NCI-H1436 treated with DMSO at 0.1 percent for 48 hours (cell line): Measurements from ENCODE around the gene CDH4.

Experiments used
- DNase-seq: peaks from one replicate; lab custom pipeline; 2025; lab: John Stamatoyannopoulos, UW

The CDH4 gene

DNA sequence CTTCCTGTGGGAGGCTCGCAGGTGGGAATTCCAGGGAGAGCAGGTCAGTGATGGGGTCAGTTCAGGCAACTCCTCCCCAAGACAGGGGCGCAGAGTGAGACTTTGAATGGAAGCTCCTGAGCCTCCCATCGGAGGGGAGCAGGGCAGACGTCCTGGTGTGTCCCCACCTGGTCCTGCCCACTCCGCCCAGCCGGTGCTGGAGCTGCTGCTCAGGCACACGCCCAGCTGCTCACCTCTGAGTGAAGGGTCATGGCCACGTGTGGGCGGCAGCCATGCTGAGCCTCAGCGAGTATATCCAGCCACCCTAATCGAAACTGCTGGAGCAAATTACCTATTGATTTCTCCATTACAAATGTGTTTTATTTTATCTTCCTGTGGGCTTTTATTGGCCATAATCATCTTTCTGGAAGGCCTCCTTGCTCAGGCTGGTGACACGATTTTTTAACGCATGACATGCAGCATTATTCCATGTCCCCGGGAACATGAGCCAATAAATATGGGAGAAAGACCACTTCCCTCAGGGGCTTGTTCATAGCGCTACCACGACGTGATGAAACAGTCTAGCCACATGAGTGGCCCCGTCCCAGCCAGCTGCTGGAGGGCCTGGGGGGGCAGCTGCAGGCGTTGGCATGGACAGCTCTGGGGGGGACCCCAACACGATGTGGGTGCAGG lies 665.5 kb downstream of the CDH4 start:
- no peak for DNase-seq

DNA sequence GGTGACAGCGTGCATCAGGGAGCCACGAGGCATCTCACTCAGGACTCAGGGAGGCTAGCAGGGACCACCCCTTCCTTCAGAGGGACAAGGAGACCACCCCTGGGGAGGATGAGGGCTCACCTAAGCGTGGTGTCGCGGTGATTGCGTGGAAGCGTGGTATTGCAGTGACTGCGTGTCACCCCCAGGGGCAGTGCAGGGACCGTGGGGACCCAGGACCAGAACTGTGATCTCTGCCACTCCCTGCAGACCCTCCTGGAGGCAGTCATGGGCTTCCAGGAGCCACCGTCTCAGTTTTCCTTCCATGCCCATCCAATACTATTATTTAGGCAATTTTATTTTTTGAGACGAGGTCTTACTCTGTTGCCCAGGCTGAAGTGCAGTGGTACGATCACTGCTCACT lies 666.5 kb downstream of the CDH4 start:
- DNase-seq, result no peak

DNA sequence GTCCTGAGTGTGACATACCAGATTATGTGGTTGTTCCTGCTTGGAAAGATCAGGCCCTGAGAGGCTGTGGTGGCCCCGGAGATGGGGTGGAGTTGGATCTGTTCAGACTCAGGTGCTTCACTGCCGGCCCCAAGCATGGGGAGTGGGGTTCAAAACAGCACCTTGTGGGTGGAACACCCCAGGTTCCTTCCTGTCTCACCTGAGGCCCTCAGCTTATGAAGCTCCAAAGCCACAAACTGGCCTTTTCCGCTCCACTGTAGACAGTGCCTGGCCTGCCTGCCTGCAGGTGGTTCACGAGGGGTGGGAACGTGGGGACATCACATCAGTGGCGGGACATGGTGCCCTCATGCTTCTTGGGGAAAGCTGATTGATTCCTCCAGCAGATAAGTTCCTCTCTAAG lies 667.2 kb downstream of the CDH4 start:
- no peak for DNase-seq

DNA sequence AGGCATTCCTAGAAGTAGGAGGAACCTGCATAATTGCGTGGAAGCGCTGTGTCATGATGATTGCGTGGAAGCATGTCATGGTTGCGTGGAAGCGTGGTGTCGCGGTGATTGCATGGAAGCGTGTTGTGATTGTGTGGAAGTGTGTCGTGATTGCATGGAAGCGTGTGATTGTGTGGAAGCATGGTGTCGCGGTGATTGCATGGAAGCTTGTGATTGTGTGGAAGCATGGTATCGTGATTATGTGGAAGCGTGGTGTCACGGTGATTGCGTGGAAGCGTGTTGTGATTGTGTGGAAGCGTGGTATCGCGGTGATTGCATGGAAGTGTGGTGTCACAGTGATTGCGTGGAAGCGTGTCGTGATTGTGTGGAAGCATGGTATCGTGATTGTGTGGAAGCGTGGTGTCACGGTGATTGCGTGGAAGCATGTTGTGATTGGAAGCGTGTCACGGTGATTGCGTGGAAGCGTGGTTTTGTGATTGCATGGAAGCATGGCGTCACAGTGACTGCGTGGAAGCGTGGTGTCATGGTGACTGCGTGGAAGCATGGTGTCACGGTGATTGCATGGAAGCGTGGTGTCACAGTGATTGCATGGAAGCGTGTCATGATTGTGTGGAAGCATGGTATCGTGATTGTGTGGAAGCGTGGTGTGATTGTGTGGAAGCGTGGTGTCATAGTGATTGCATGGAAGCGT lies 667.8 kb downstream of the CDH4 start:
- no peak for DNase-seq

DNA sequence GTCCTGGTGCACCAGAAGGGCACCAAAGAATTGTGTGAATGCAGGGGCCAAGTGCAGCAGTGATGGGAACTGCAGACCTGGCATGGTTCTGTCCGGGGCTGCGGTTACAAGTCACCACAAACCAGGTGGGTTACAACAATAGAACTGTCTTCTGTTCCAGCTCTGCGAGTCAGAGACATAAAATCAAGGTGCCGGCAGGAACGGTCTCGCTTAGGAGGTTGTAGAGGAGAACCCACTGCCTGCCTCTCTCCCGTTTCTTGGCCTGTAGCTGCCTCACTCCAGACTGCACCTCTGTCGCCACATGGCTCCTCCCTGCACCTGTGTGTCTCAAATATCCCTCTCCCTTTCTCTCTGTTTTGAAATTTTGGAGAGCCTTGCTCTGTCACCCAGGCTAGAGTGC lies 670.4 kb downstream of the CDH4 start:
- no peak for DNase-seq

DNA sequence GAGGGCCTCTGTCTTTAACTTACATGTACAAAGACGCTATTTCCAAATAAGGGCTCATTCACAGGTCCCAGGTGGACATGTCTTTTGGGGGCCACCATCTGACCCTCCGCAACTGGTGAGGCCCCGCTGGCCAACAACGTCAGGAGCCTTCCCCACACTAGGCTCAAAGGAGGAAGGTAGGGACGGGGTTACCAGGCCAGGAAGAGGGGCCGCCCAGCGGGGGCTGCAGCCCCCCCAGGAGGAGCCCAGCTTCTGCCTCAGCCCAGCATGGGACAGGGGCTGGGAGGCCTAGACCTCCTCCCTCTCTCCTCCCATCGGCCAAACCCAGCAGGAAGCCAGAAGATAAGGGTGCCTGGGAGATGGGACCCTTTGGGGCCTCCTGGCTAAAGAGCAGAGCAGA lies 670.9 kb downstream of the CDH4 start:
- no peak for DNase-seq

DNA sequence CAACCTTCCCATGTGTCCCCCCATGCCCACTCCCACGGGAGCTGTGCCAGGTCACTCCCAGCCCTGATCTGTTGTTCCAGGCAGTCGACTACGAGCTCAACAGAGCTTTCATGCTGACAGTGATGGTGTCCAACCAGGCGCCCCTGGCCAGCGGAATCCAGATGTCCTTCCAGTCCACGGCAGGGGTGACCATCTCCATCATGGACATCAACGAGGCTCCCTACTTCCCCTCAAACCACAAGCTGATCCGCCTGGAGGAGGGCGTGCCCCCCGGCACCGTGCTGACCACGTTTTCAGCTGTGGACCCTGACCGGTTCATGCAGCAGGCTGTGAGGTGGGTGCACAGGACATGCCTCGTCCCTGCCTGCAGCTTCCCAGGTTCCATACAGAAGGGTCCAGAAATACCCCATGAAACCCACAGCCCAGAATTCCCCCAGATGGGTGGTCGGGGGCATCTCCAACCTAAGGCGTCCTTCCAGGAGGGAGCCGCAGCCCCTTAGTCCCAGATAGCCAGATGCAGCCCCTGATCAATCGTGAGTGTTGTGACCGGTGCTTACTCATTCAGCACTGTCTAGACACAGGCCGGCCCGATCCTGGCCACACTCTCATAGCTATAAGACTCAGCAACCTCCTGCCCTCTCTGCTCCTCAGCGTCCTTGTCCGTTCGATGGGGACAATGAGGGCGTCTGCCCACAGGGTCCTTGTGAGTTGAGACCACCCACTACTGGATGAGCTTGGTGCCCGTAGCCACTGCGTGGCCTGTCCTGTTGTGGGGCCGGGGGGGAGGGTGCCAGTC lies 671.5 kb downstream of the CDH4 start:
- DNase-seq, result no peak

DNA sequence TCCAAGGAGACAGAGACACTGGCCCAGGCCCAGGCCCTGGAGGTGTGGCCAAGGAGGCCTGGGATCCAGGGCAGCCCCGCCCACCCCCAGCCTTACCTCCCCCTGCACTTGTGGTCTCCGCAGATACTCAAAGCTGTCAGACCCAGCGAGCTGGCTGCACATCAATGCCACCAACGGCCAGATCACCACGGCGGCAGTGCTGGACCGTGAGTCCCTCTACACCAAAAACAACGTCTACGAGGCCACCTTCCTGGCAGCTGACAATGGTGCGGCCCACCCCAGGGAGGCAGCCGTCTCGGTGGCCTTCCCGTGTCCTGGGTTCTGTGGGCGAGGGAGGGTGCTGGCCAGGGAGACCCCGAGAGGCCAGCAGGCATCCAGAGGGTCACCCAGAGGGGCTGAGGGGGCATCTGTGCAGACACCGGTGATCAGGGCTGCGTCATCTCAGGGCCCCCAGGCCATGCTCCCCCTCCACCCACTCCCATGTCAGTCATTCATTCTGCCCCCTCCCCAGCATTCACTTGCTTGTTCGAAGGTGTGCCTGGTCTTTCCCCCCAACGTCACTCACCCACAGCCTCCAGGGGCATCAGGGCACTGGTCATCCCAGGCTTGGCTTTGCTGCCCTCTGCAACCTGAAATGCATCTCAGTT lies 672.3 kb downstream of the CDH4 start:
- no peak for DNase-seq

DNA sequence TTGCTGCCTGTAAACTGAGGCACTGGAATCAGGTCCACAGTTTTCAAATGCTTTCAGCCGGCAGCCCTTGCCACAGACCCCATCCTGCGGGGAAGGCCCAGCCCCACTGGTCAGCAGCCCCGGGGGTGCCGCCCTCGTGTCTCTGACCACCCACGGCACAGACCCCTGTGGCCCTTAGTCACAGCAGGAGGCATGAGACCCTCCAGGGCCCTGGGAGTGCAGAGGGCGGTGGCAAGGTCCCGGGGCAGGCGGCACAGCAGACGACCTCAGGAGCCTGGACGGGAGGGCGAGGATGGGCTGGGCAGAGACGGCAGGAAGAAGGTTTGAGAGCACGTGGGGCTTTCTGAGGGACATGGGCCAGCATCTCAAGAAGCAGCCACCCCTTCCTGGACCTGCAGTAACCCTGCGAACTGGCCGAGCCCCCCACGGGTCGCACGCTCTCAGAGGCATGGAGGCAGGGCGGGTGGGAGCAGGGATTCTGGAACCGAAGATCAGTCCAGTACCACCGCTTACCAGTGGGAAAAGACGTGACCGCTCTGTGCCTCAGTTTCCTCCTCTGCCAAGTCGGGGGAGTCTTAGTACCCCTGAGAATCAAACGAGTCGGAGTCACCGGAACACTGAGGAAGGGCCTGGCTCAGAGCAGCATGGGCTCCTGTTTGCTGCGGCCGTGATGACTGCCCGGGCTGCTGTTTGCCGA lies 672.9 kb downstream of the CDH4 start:
- no peak for DNase-seq

DNA sequence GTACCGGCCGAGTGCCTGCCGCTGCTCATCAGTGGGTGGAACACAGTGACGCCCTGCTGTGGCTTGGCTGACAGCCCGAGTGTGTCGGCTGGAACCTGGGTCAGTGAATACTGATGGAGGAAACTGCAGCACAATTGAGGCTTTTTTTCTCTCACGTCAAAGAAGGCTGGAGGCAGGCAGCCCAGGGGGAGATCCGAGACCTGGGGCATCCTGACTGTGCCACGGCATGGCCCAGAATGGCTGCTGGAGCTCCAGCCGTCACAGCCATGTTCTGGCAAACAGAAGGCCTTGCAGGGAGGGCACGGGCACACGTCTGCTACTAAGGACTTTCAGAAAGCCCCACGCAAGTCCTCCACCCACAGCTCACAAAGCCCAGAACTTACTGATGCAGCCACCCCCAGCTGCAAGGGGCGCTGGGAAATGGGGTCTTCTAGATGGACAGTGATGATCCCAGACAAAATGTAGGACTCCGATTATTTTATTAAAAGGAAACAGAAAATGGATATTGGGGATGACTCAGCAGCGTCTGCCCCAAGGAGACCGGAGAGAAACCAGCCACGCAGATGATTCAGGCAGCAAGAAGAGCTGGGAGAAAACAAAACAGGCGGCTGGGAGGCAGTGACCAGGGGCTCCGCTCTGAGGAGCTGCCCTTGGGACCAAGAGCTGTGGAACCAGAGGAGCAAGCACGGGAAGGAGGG lies 673.6 kb downstream of the CDH4 start:
- no peak for DNase-seq

DNA sequence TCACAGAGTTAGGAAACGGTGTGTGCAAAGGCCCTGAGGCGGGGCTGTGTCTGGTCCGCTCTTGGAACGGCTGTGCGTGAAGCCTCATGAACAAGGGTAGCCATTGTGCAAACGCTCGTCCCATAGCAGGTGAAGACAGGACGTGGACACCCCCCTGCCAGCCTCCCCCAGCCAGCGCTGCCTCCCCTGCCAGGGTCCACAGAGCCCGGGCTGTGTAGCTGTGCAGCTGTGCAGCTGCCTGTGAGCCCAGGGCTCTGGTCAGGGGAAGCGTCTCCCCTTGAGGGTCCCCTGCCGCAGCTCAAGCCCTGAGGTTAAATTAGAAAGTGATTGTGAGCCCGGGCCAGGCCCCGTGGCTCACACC lies 674.2 kb downstream of the CDH4 start:
- no peak for DNase-seq

DNA sequence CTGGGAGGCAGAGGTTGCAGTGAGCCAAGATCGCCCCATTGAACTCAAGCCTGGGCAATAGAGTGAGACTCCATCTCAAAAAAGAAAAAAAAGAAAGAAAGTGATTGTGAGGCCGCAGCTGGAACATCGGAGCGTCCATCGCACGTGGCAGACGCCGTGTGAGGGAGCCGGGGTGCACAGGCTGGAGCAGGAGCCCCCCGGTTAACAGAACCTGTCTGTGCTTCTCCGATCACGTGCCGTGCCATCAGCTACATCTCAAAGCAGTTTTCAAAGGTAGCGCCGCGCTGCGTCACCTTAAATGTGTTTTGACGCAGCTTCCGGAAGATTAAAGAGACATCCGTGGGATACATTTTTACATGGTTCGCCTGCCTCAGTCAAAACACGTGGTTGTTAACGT lies 674.7 kb downstream of the CDH4 start:
- no peak for DNase-seq

DNA sequence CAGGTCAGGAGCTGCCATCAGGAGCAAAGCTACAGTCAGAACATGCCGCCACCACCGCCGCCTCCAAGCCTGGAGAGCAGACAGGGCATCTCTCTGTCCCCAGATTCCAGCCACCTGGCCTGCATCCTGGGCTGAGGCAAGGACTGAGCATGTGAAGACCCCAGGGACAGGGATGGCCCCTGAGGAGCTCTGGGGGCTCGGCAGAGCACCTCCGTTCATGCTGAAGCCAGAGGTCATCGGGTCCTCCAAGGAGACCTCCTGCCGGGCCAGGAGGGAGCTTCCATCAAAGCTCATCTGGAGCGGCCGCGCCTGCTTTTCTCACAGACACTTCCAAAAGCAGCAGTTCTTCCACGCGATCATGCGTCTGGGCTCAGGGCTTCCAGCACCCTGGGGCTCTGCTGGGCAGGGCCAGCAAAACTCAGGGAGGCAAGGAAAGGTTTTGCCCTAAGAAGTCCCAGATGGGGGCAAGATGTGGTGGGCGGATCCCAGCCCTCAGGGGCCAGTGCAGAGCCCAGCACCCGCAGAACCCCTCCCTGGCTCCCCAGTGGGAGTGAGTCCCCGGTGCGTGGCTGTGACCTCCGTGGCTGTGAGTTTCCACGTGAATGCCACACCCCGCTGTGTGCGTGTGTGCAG lies 675.2 kb downstream of the CDH4 start:
- no peak for DNase-seq

DNA sequence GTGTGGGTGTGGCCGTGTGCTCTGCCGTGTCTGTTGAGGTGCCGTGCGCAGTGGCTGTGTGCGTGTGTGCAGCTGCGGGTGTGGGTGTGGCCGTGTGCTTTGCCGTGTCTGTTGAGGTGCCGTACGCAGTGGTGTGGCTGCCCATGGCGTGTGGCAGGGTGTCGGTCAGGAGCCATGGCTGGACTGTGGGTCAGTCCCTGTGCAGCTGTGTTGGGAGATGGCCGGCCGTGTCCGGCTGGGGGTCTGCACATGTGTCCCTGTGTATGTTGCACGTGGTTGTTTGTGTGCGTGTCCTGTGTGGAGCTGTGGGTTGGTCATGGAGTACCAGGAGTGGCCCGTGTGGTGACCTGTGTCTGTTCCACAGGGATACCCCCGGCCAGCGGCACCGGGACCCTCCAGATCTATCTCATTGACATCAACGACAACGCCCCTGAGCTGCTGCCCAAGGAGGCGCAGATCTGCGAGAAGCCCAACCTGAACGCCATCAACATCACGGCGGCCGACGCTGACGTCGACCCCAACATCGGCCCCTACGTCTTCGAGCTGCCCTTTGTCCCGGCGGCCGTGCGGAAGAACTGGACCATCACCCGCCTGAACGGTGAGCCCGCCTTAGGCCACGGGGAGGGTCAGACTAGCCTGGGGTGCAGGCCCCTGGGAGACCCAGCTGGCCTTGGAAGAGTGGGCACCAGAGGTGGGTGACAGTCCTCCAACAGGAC lies 675.9 kb downstream of the CDH4 start:
- DNase-seq, result no peak

DNA sequence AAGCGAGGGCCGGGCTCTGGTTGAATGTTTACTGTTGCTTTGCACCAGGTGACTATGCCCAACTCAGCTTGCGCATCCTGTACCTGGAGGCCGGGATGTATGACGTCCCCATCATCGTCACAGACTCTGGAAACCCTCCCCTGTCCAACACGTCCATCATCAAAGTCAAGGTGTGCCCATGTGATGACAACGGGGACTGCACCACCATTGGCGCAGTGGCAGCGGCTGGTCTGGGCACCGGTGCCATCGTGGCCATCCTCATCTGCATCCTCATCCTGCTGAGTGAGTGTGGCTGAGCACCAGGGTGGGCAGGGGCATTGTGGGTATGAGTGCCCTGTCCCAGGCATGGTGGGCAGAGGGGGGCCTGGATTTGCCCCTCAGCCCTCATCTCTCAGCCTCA lies 677.5 kb downstream of the CDH4 start:
- DNase-seq, result no peak

DNA sequence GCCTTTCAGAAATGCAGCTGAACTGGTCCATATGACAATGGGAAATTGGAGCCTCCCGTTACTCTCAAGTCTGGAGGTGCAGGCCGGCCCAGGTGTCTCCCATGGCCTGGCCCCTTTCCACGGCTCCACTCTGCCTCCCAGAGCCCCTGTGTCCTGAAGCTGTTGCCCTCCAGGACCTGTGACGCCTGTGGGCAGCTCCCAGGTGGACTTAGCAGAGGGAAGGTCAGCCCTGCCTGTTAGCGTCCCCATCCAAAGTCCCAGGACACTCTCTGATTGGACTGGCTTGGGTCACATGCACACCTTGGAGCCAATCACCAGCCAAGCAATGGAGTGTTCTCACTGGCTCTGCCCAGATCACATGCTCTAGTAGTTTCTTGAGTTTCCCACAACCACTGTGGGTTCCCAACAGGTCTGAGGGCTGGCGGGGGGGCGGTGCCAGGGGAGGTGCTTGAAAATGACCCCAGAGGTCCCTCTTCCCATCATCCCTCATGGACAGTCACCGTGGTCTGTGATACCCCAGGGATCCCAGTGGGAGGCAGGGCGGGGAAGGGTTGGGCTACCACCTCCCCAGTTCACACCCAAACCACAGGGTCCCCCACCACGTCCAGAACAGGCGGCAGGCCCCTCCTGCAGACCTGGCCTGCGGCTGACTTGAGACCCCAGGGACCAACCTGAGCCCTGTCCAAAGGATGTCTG lies 678.1 kb downstream of the CDH4 start:
- no peak for DNase-seq

DNA sequence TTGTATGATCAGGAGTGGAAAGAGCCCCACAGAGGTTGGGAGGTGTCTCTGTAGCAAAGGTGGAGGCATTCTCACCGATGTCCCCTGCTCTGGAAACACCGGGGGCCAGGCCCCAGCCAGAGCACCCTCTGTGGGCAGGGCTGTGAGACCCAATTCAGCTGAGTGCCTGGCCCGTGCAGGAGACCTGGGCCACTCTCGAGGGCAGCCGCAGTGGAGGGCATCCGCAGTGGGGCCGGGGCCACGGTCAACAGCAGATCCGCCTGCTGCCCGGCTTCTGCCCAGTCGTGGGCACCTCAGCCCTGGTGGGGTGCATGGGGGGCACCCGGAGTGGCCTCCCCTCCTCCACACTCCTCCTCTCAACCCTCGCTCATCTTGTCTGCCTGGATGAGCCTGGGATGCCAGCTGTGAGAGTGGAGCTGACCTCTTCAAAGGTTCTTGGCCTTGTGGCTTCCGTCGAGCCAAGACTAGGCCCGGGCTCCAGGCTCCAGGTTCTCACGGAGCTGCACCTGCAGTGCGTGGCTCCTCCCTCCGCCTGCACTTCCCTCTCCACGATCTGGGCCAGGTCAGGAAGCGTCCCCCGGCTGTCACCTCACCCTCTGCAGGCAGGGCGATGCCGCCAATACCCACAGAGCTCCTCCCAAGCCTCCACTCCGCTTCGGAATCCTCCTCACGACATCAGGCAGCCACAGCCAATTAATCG lies 678.9 kb downstream of the CDH4 start:
- no peak for DNase-seq

DNA sequence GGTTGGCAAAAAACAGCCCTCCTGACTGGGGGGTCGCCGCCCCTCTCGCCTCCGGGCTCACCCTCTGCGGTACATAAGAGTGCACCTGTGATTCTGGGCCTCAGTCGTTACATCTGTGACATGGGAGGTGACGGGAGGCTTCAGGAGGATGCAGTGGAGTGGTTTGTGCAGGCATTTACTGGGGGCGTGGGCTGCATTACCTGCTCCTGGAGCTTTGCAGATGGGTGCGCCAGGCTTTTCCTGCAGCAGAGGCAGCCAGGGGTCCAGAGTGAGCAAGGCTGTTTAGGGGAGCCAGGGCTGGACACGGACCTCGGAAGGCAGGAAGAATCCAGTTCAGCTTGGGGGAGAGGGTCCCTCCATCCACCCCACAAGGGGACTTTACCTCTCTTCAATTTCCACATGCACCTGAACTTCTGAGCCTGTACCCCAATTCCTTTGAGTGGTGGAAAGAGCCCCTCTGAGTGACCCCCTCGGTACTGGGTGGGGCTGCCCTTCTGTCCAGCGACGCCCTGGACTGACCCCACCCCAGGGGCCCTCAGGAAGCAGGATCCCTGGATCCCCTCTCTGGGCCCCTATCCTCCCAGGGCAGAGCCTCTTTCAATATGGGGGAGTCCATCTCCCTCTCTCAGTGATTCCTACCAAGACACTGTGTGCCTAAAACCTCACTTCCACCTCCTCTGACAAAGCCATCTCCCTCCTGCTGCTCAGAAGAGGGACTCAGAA lies 679.6 kb downstream of the CDH4 start:
- no peak for DNase-seq

DNA sequence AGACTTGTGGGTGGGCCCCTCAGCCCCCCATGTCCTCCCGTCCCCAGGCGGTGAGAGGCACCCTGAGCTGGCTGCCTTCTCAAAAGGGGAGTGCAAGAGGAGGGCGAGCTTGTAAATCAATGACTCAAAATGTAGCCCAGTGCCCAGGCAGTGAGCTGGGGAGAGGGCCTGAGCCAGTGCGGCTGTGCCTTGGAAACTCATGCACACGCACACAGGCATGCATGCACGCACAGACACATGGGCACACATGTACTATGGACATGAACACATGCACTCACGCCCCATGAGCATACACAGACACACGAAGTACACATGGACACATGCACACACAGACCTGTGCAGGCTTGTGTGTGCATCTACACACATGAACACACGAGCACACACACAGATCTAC lies 680.1 kb downstream of the CDH4 start:
- DNase-seq, result no peak
